ENCODE results near the gene STAG1.
"Not testable (repeated sequence)": the region's sequence is repeated elsewhere in the genome, so short reads cannot be mapped to it uniquely, and the experiment has no call there.

STAG1 gene

GRCh38 chr3:136602818-136603217 lies 149.4 kb downstream of the STAG1 start:
- DNase-seq: no peak

DNA sequence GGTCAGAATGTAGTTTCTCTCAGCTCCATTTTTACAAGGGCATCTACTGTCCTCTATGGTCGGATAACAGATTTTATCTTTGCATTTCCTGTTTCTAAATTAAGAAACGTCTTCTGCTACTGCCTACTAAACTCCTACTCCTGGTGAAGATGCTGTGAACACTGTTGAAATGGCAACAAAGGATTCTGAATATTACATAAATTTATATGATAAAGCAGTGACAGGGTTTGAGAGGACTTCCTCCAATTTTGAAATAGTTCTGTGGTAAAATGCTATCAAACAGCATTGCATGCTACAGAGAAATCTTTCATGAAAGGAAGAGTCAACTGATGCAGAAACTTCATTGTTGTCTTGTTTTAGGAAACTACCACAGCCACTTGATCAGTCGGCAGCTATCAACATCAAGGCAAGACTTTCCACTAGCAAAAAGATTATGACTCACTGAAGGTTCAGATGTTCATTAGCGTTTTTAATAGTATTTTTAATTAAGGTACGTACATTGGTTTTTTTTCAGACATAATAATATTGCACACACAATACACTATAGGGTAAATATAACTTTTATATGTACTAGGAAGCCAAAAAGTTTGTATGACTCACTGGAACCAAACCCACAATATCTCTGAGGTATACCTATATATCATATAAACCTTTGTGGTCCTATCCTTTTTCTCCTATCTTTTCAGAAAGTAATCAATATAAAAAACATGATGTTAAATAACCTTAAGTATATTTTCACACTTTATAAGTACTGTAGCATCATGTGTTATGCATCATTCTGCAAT lies 156.1 kb downstream of the STAG1 start:
- no peak for DNase-seq

DNA sequence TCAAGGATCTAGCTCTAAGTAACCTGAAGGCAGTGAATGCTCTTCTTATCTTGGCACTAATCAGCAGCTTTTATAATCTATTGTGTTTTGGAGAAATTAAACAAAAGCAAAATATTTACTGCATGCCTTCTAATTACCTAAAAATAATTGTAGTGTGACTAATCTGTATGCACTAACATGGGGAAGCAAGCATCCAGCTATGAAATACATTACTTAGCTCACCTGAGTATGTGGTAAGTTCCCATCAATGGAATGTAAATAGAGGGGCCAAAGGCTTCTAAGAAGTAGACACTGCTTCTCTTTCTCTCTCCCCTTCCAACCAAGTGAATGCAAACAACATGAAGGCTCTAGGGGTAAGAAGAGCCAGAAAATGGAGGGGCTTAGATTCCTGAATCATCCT lies 165.6 kb downstream of the STAG1 start:
- no peak for DNase-seq

DNA sequence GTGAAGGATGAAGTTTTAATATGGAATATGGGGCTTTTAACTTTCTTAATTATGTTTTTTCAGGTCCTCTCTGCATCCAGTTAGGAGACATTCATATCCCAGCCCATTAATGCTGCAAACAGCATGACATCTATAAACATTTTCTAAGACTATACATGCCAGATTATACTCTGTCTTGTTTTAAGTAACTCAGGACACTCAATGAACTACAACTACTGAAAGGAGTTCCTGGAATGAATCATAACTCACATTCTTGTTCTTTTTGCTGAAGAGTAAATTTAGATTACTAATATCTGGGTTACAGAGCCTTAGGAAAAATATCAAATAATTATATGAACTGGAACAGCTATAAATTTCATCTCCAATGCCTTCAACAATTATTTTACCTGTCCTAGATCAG lies 167.4 kb downstream of the STAG1 start:
- DNase-seq: no peak

DNA sequence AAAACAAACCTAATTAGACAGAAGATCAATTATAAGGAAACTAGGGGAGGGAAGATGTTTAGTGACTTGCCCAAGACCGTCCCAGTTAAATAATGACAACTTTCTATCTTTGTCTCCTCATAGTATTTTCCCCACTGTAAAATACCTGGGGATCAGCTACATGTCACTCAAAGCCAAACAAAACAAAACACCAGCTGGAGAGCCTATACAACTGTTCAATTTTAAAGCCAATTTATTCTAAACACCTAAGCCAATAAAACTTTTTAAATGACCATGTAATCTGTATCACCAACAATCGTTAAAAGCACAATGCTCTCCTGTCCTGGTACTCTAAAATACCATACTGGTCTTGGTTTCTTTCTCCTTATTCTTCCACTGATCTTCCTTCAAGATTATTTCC lies 168.4 kb downstream of the STAG1 start:
- no peak for DNase-seq

- DNase-seq: no peak
These were observed 174.4 kb downstream of the STAG1 start for GRCh38 chr3:136577791-136578190.

- DNase-seq: no peak
These were observed 175.7 kb downstream of the STAG1 start for GRCh38 chr3:136576279-136577009.

GRCh38 chr3:136567599-136568188 lies 184.5 kb downstream of the STAG1 start:
- no peak for DNase-seq

DNA sequence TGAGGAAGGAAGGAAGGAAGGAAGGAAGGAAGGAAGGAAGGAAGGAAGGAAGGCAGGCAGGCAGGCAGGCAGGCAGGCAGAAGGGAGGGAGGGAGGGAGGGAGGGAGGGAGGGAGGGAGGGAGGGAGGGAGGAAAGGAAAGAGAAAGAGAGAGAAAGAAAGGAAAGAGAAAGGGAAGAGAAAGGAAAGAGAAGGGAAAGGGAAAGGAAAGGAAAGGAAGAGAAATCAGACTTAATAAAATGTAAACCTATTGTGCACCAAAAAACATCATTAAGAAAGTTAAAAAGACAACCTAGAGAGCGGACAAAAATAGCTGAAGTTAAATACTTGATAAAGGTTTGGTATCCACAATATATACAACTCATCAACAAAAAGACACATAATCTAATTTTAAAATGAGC lies 187.2 kb downstream of the STAG1 start:
- DNase-seq: not testable (repeated sequence)

GRCh38 chr3:136562026-136562425 lies 190.2 kb downstream of the STAG1 start:
- DNase-seq: no peak

DNA sequence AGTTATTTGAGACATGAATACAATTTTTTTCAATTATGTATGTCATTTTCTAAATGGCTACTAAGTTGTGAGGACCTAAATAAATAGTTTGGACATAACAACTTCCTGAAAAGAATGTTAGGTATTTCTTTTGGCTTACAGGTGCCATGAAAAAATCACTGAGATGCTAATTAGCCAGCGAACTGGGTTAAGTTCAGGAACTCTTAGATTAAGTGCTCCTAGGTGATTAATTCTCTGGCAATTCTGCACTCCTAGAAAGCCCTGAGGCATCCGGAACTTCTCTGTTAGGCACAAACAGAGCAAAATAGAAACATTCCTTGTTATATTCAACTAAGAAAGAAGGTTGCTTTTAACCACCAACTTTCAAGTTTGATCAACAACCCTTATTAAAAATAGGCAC lies 192.3 kb downstream of the STAG1 start:
- DNase-seq: no peak

DNA sequence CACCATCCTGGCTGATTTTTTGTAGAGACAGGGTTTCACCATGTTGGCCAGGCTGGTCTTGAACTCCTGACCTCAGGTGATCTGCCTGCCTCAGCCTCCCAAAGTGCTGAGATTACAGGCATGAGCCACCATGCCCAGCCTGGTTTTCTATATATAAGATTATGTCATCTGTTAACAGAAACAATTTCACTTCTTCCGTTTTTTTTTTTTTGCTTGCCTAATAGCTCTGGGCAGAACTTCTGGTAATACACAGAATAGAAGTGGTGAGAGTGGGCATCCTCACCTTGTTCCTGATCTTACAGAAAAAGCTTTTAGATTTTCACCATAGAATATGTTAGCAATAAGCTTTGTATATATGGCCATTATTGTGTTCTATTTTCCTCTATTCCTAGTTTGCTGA lies 202.7 kb downstream of the STAG1 start:
- not testable (repeated sequence) for DNase-seq

GRCh38 chr3:136547293-136547692 lies 204.9 kb downstream of the STAG1 start:
- DNase-seq: no peak

GRCh38 chr3:136546720-136547119 lies 205.5 kb downstream of the STAG1 start:
- no peak for DNase-seq

GRCh38 chr3:136545664-136546268 lies 206.4 kb downstream of the STAG1 start:
- peak in 1 of 58 donors; percentile 28 for DNase-seq

DNA sequence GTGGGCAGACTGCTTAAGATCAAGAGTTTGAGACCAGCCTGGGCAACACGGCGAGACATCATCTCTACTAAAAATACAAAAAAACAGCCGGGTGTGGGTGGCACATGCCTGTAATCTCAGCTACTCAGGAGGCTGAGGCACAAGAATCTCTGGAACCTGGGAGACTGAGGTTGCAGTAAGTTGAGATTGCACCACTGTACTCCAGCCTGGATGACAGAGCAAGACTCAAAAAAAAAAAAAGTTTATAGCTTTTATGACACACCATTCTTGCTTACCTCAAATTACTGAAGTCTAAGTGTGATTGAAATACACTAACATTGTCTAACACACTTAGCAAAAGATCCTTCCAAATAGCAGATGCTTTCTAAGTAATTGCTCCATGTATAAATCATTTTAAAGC lies 207.6 kb downstream of the STAG1 start:
- DNase-seq: no peak

DNA sequence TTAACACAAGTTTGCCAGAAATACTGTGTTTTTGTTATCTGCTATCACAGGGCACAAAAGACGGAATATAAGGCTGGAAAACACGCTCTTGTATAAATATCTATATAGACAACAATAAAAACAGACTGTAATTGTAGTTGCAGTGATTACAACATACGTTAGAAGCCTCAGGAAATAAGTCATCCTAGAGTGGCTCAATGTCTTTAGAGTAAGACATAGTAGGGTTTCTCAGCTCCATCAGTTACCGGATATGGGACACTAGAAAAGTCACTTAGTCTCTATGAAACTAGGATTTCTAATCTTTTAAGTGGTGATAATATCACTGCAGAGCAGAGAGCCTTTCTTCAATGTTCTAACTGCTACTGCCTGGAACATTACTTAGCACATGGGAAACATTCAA lies 208.8 kb downstream of the STAG1 start:
- DNase-seq: no peak

GRCh38 chr3:136535906-136536305 lies 216.3 kb downstream of the STAG1 start:
- DNase-seq: no peak

DNA sequence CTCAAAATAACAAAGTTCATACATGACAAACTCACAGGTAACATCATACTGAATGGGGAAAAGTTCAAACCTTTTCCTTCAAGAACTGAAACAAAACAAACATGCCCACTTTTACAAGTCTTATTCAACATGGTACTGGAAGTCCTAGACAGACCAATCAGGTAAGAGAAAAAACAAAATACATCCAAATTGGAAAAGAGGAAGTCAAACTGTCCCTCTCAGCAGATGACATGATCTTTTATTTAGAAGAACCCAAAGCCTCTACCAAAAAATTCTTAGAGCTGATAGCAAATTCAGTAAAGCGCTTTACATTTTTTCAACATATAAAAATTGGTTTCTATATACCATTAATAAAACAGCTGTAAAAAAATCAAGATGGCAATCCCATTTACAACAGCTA lies 219.4 kb downstream of the STAG1 start:
- no peak for DNase-seq

- DNase-seq: no peak
These were observed 234.1 kb downstream of the STAG1 start for GRCh38 chr3:136518102-136518501.

GRCh38 chr3:136516656-136517055 lies 235.5 kb downstream of the STAG1 start:
- DNase-seq: no peak

DNA sequence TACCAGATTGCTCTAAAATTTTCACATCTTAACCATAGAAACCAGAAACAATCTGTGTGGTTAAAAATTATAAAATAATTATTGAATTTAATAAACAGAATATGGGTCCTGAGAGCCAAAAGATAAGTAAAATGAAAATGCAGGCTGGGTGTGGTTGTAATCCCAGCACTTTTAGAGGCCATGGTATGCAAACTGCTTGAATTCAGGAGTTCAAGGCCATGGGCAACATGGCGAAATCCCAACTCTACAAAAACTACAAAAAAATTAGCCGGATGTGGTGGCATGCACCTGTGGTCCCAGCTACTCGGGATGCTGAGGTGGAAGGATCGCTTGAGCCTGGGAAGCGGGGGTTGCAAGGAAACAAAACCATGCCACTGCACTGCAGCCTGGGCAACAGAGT lies 236.1 kb downstream of the STAG1 start:
- no peak for DNase-seq

All from anterior cingulate cortex (tissue), 58 donors.